HEK293 (cell line): ENCODE results near the gene VAV2.

ENCODE experiments used
- CTCF ChIP-seq: fragments of 450-650 bp; formaldehyde crosslinking; IDR thresholded peaks from 2 replicates; pipeline ENCODE4 v1.5.1; 2016; ENCODE audit warnings: missing biosample characterization, missing genetic modification characterization
- GLI2 ChIP-seq: fragments of 450-650 bp; formaldehyde crosslinking; IDR thresholded peaks from 2 replicates; pipeline ENCODE4; 2017; ENCODE audit warnings: missing biosample characterization, missing genetic modification characterization, low read depth, borderline replicate concordance
- MYNN ChIP-seq: fragments of 450-650 bp; formaldehyde crosslinking; IDR thresholded peaks from 2 replicates; pipeline ENCODE4 v1.5.1; 2016; ENCODE audit warnings: missing biosample characterization, missing genetic modification characterization, borderline replicate concordance
- REST ChIP-seq: fragments of 450-650 bp; formaldehyde crosslinking; IDR thresholded peaks from 2 replicates; pipeline ENCODE4 v1.5.1; 2016; ENCODE audit warnings: missing biosample characterization, missing genetic modification characterization
- SP7 ChIP-seq: fragments of 450-650 bp; formaldehyde crosslinking; IDR thresholded peaks from 2 replicates; pipeline ENCODE4 v1.5.1; 2016; ENCODE audit warnings: missing biosample characterization, missing genetic modification characterization
- ZNF2 ChIP-seq: fragments of 450-650 bp; formaldehyde crosslinking; IDR thresholded peaks from 2 replicates; pipeline ENCODE4 v1.5.1; 2016; ENCODE audit warnings: missing biosample characterization, missing genetic modification characterization
- ZNF501 ChIP-seq: fragments of 450-650 bp; formaldehyde crosslinking; IDR thresholded peaks from 2 replicates; pipeline ENCODE4 v1.5.1; 2016; ENCODE audit warnings: missing biosample characterization, missing genetic modification characterization
- ZNF561 ChIP-seq: fragments of 450-650 bp; IDR thresholded peaks from 2 replicates; pipeline ENCODE4 v1.5.1; 2018; ENCODE audit warnings: missing biosample characterization, missing genetic modification characterization, borderline replicate concordance
- ZNF629 ChIP-seq: fragments of 450-650 bp; formaldehyde crosslinking; IDR thresholded peaks from 2 replicates; pipeline ENCODE4 v1.5.1; 2017; ENCODE audit warnings: missing biosample characterization, missing genetic modification characterization
- ZNF704 ChIP-seq: fragments of 450-650 bp; formaldehyde crosslinking; IDR thresholded peaks from 2 replicates; pipeline ENCODE4 v1.5.1; 2016; ENCODE audit warnings: missing biosample characterization, missing genetic modification characterization
- ZNF747 ChIP-seq: fragments of 450-650 bp; formaldehyde crosslinking; IDR thresholded peaks from 2 replicates; pipeline ENCODE4 v1.5.1; 2016; ENCODE audit warnings: missing biosample characterization, missing genetic modification characterization

GRCh38 chr9:133779081-133779480 lies 213.0 kb downstream of the VAV2 start:
- TF ChIP-seq ZNF629, result no peak
- no peak for TF ChIP-seq ZNF704
- no peak for TF ChIP-seq CTCF (tag by site-specific recombination)
- no peak for TF ChIP-seq REST (tag by site-specific recombination)
- TF ChIP-seq ZNF561 (tag by site-specific recombination), result no peak
- TF ChIP-seq MYNN (tag by site-specific recombination), result no peak
- TF ChIP-seq ZNF501, result no peak
- TF ChIP-seq ZNF2, result no peak
- no peak for TF ChIP-seq GLI2 (tag by site-specific recombination)
- no peak for TF ChIP-seq ZNF747 (tag by site-specific recombination)
- TF ChIP-seq SP7 (tag by site-specific recombination), result no peak
